HG03175 (cell line): Measurements from ENCODE around the gene FAM83G.

ENCODE experiments used
- ATAC-seq: cut with Tn5 transposase; IDR thresholded peaks from one replicate; pipeline ENCODE4 v1.9.1; 2021; ENCODE audit warnings: mild to moderate bottlenecking, moderate library complexity; ENCODE audit not compliant: unreplicated experiment

FAM83G gene

GRCh38 chr17:18993905-18994526 is 10.5 kb downstream of the FAM83G start:
- ATAC-seq, result no peak

- no peak for ATAC-seq
Observed at GRCh38 chr17:18992454-18993130, 12.0 kb downstream of the FAM83G start.

DNA sequence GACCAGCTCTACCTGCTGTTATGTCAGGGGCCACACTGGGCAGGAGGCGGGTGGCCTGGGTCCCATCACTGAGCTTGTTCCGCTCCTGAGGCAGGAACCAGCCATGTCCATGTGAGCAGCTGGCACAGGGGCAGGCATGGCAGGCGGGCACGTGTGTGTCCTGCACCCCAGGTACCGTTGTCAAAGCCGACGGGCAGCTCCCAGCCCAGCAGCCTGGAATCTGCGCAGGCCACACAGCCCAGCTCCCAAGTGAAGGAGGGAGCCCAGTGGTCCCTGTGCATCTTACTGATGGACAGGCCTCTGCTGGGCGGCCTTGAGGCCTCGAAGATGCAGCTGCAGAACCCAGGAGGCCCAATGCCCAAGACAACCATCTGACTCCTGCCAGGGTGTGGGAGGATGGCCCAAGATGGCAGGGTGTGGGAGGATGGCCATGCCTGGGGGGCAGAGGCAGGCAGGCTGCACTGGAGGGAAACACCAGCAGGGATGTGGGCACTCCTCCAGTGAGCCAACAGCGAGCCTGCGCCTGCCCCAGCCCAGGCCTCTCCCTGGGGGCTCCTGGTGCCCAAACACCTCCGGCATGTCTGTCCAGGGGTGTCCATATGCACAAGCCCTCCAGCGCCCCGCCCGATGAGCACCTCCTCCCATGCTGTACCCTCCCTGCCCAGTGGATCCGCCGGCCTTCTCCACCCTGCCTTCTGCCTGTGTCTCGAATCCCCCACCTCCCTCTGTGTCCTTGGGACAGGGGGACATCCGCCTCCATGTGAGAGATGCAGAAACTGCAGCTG is 12.8 kb downstream of the FAM83G start:
- no peak for ATAC-seq

- ATAC-seq, result no peak
Observed at GRCh38 chr17:18990331-18990730, 14.2 kb downstream of the FAM83G start.

- ATAC-seq, result no peak
Observed at GRCh38 chr17:18988546-18989173, 15.9 kb downstream of the FAM83G start.

- ATAC-seq, result no peak
Observed at GRCh38 chr17:18987862-18988545, 16.6 kb downstream of the FAM83G start.

GRCh38 chr17:18987230-18987610 is 17.3 kb downstream of the FAM83G start:
- ATAC-seq, result no peak

DNA sequence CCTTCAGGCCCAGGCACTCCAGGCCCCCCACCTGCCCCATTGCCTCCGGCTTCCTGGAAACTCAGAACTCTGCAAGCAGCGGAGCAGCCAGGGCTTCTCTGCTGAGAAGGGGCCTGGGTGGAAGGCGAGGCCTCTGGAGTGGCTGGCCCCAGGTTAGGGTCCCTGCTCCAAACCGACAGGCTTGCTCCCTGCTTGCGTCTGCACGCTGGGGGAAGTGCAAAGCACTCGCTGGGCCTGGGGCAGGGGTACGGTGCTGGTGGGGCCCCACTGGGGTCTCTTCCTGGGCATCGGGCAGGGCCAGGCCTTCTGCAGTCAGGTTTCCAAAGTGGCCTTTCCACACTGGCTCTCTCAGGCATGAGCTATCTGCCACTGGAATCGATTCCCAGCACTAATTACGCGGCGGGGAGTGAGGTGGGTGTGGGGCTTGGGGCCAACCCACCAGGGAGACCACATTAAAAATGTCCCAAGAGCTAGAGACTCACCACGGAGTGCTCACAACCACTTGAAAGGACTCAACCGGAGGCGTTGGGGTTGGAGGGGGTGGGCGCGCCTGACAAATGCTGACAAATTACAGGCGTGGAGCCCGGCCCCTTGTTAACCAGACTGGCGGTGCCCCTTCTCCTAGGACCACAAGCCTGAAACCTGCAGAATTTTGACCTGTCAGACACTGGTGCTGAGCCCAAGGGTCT is 17.9 kb downstream of the FAM83G start:
- no peak for ATAC-seq

- ATAC-seq, result no peak
Observed at GRCh38 chr17:18985475-18985874, 19.1 kb downstream of the FAM83G start.

- no peak for ATAC-seq
Observed at GRCh38 chr17:18984273-18985114, 20.1 kb downstream of the FAM83G start.

DNA sequence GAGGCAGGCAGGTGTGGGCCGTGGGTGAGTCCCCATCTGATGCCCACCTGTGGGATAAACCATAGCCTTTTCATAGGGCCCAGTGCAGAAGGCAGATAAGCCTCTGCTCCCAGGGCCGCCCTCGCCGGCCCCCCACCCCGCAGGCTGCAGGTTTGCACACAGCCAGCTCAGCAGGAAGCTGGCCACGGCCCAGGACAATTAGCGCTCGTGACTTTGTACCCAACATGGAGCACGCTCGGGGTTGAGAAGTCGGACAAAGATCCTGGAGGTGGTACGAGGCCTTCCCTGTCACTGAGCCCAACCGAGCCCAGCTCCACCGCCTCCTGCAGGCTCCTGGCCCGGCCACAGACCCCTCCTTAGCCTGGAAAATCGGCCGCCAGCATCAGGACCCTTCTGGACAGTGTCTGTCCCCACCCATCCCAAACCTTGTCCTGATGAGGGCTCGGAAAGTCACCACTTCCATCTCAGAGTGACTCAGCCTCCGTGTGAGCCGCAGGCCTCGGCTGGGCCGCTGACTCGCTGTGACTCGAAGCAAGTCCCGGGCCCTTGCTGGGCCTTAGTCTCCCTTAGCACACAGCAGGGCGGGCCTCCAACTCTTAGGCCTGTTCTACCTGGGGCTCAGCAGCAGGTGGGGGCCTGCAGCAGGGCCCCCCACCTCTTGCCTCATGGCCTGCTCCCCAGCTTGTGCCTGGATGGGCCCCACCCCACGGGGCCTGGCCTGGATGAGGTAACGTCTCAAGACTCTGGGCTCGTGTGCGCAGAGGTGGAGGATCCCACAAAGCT is 22.7 kb downstream of the FAM83G start:
- ATAC-seq, result no peak

- ATAC-seq, result no peak
Observed at GRCh38 chr17:18981335-18981641, 23.3 kb downstream of the FAM83G start.

DNA sequence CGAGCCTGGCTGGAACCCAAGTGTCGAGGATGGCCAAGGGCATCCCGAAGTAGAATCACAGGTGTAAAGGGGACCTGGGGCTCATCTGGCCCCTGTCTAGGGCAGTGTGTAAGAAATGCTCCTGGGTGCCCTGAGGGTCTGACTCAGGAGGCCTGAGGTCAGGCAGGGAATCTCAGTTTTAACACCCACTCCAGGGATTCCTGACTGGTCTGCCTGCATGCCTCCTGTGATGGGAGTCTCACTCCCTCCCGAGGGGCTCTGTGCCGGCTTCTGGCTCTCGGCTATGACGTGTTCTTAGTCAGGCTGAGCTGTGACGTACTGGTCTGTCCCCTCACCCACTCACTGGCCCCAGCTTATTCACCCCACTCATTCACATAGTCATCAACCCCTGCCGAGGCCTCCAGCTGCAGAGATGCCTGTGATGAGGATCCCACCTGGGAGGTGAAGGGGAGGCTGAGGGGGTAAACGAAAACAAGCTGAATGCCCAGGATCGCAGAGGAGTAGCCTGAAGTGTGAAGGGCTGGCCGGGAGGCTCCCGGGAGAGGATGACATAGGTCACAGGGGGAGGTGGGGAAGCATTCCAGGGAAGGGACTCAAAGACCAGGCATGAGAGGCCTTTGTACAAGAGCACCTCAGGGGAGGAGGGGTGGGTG is 23.8 kb downstream of the FAM83G start:
- ATAC-seq, result no peak

DNA sequence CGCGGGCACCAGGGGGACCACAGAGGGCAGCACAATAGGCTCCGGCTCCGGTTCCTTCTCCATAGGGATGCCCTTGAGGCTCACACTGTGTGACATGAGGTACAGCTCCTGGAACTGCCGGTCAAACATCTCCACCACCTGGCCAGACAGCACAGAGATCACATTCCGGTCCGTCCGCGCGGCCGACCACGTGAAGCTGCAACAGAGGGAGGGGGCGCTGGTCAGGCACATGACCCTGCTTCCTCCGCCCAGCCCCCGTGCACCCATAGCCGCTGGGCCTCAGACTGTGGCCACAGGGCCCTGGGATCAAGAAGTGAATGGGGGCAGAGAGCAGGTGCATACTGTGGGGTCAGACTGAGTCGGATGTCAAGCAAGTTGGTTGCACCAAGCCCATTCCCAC is 25.9 kb downstream of the FAM83G start:
- ATAC-seq, result no peak

DNA sequence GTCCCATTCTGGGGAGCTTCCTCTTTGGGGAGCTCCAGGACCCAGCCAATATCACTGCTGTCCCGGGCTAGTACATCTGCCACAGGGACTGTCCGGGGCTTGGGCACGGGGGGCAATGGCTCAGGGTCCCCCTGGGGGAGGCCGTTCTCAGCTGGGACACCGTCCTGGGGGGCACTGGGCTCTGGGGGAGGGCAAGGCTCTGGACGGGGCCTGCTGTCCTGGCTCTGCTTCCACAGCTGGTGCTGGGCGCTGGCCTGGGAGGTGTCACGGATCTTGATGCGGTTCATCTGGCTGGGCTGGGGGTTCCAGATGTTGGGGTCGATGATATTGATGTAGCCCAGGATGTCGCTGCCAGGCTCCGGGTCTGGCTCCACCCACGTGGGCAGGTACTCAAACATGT is 26.5 kb downstream of the FAM83G start:
- no peak for ATAC-seq

- ATAC-seq, result no peak
Observed at GRCh38 chr17:18977646-18978045, 26.9 kb downstream of the FAM83G start.

GRCh38 chr17:18977021-18977420 is 27.5 kb downstream of the FAM83G start:
- no peak for ATAC-seq

DNA sequence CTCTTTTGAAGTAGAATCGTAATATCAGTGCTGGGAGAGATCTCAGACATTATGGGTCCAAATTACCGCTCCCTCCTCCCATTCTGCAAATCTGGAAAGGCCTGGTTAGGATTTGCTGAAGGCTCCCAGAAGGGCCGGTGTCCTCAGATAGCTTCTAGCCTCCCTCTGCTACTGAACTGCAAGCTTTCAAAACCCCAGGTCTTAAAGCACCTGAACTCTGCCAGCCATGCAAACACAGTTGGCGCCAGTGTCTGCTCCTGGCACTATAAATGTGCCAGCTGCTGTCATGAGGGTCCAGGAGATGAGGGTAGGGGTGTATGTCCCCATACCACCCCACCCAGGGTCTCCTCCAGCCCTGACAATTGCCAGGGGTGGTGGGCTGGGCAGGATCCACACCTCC is 28.4 kb downstream of the FAM83G start:
- ATAC-seq, result no peak
